ENCODE measurements around the gene DAGLA.

DNA sequence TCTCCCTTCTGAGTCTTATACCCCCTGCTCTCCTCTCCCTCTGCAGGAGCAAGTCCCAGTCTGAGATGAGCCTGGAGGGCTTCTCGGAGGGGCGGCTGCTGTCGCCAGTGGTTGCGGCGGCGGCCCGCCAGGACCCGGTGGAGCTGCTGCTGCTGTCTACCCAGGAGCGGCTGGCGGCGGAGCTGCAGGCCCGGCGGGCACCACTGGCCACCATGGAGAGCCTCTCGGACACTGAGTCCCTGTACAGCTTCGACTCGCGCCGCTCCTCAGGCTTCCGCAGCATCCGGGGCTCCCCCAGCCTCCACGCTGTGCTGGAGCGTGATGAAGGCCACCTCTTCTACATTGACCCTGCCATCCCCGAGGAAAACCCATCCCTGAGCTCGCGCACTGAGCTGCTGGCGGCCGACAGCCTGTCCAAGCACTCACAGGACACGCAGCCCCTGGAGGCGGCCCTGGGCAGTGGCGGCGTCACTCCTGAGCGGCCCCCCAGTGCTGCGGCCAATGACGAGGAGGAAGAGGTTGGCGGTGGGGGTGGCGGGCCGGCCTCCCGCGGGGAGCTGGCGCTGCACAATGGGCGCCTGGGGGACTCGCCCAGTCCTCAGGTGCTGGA, 63.4 kb downstream of the DAGLA start:
- TF ChIP-seq POLR2A (IDR thresholded peaks at IDR 0.05) (no peak), CTCF (IDR thresholded peaks at IDR 0.05) (no peak), EP300 (IDR thresholded peaks at IDR 0.05; ENCODE audit: low read depth) (no peak), POLR2AphosphoS5 (IDR thresholded peaks at IDR 0.05) (no peak)
